ENCODE results near the gene ZP3.
"Not testable (repeated sequence)": the region's sequence is repeated elsewhere in the genome, so short reads cannot be mapped to it uniquely, and the experiment has no call there.

The ZP3 gene

GRCh38 chr7:76423666-76424412 lies 911 bp upstream of the ZP3 start:
- Histone ChIP-seq H3K4me3 (ENCODE audit: low read depth in 1 of 2, low read length in 1 of 2) (no peak overlapping the region), H3K9me3 (no peaks in the 10 kb centered on the region), H3K36me3 (no peaks in the 10 kb centered on the region), H3K27ac (no peak overlapping the region), H3K27me3 (no peaks in the 10 kb centered on the region), H3K4me1 (ENCODE audit: control insufficient read depth in 1 of 2, insufficient read depth in 1 of 2, low read depth in 1 of 2, low read length in 1 of 2) (peaks cover 11 to 13% of the 10 kb centered on the region in 2 experiments)
- TF ChIP-seq, protein P1, sequence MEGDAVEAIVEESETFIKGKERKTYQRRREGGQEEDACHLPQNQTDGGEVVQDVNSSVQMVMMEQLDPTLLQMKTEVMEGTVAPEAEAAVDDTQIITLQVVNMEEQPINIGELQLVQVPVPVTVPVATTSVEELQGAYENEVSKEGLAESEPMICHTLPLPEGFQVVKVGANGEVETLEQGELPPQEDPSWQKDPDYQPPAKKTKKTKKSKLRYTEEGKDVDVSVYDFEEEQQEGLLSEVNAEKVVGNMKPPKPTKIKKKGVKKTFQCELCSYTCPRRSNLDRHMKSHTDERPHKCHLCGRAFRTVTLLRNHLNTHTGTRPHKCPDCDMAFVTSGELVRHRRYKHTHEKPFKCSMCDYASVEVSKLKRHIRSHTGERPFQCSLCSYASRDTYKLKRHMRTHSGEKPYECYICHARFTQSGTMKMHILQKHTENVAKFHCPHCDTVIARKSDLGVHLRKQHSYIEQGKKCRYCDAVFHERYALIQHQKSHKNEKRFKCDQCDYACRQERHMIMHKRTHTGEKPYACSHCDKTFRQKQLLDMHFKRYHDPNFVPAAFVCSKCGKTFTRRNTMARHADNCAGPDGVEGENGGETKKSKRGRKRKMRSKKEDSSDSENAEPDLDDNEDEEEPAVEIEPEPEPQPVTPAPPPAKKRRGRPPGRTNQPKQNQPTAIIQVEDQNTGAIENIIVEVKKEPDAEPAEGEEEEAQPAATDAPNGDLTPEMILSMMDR (IDR thresholded peaks at IDR 0.05): no peak

- H3K4me3 ChIP-seq (ENCODE audit: low read depth in 1 of 2, low read length in 1 of 2): no peak overlapping the region
- no peak overlapping the region for H3K27ac ChIP-seq
- H3K9me3 ChIP-seq: no peaks in the 10 kb centered on the region
- no peaks in the 10 kb centered on the region for H3K27me3 ChIP-seq
- TF ChIP-seq, protein P1 (IDR thresholded peaks at IDR 0.05): no peak
- H3K36me3 ChIP-seq: no peaks in the 10 kb centered on the region
- peaks cover 0 to under 1% of the 10 kb centered on the region in 2 experiments for H3K4me1 ChIP-seq (ENCODE audit: control insufficient read depth in 1 of 2, insufficient read depth in 1 of 2, low read depth in 1 of 2, low read length in 1 of 2)
These were observed 406 bp downstream of the ZP3 start for GRCh38 chr7:76425156-76425555.

DNA sequence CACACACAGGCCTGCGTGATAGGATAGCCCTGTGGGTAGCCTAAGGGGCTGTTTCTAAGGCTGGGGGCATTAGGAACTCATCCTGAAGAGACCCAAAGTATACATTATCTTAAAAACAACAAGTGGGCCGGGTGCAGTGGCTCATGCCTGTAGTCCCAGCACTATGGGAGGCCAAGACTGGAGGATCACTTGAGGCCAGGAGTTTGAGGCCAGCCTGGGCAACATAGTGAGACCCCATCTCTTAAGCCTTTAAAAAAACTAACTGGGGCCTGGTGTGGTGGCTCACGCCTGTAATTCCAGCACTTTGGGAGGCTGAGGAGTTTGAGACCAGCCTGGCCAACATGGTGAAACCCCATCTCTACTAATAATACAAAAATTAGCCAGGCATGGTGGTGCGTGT lies 808 bp downstream of the ZP3 start:
- not testable (repeated sequence) for H3K4me1 ChIP-seq (ENCODE audit: control insufficient read depth in 1 of 2, insufficient read depth in 1 of 2, low read depth in 1 of 2, low read length in 1 of 2); H3K36me3 ChIP-seq; H3K9me3 ChIP-seq; H3K4me3 ChIP-seq (ENCODE audit: low read depth in 1 of 2, low read length in 1 of 2); H3K27ac ChIP-seq; H3K27me3 ChIP-seq

DNA sequence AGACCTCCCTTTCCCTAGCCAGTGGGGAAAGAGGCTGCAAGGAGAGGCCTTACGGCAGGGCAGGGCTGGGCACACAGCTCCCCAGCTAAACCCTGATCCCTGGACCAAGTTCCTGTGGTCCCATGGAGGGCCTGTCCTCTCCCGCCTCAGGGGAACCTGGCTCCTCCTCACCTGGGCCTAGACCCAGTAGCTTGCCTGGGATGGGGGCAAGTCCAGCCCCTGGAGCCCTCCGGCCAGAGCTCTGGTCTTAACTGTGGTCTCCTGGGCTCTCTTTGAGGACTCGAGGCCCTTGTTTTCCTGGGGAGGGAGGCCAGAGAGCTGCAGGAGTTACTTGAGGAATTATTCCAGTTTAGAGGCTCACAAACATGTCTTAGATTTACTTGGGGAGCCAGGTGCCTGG lies 1.5 kb downstream of the ZP3 start:
- TF ChIP-seq, protein P1 (IDR thresholded peaks at IDR 0.05): no peak
- Histone ChIP-seq H3K27me3 (no peaks in the 10 kb centered on the region), H3K4me3 (ENCODE audit: low read depth in 1 of 2, low read length in 1 of 2) (no peak overlapping the region), H3K4me1 (ENCODE audit: control insufficient read depth in 1 of 2, insufficient read depth in 1 of 2, low read depth in 1 of 2, low read length in 1 of 2) (no peaks in the 10 kb centered on the region), H3K27ac (no peak overlapping the region), H3K9me3 (no peaks in the 10 kb centered on the region), H3K36me3 (no peaks in the 10 kb centered on the region)

DNA sequence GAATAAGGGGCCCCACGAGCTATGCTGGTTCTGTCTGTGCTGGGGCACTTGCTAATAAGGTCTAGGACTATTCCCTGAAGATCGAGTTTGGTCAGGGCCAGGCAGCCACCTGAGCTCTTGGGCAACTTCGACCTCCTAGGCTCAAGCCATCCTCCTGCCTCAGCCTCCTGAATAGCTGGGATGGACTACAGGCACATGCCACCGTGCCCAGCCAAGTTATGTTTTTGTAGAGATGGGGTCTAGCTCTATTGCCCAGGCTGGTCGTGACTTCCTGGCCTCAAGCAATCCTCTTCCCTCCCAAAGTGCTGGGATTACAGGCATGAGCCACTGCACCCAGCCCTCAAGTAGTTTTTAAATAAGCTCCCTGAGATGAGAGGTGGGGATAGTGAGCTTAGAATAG lies 2.9 kb downstream of the ZP3 start:
- no peaks in the 10 kb centered on the region for H3K27me3 ChIP-seq
- no peak overlapping the region for H3K4me3 ChIP-seq (ENCODE audit: low read depth in 1 of 2, low read length in 1 of 2)
- no peaks in the 10 kb centered on the region for H3K4me1 ChIP-seq (ENCODE audit: control insufficient read depth in 1 of 2, insufficient read depth in 1 of 2, low read depth in 1 of 2, low read length in 1 of 2)
- TF ChIP-seq, protein P1 (IDR thresholded peaks at IDR 0.05): no peak
- H3K36me3 ChIP-seq: no peaks in the 10 kb centered on the region
- no peaks in the 10 kb centered on the region for H3K9me3 ChIP-seq
- no peak overlapping the region for H3K27ac ChIP-seq

DNA sequence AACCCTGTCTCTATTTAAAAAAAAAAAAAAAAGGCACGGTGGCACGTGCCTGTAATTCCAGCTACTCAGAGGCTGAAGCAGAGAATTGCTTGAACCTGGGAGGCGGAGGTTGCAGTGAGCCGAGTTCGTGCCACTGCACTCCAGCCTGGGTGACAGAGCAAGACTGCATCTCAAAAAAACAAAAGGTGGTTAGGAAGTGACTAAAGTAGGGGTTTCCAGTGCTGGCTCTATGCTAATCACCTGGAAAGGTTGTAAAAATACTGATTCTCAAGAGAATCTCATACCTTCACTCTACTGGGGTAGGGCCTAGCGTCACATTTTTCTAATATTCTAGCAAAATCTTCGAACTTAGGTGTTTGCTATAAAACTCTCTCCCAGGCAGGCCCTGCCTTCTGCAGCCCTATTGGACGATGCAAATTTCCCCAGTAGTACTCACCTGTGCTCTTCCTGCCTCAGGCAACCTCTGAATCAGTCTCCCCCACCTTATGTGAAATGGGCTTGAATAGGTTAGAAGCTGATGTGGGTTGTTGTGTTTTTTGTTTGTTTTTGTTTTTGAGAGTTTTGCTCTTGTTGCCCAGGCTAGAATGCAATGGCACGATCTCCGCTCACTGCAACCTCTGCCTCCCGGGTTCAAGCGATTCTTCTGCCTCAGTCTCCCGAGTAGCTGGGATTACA lies 3.5 kb downstream of the ZP3 start:
- H3K27ac ChIP-seq: no peak overlapping the region
- no peaks in the 10 kb centered on the region for H3K36me3 ChIP-seq
- H3K4me3 ChIP-seq (ENCODE audit: low read depth in 1 of 2, low read length in 1 of 2): no peak overlapping the region
- H3K4me1 ChIP-seq (ENCODE audit: control insufficient read depth in 1 of 2, insufficient read depth in 1 of 2, low read depth in 1 of 2, low read length in 1 of 2): no peaks in the 10 kb centered on the region
- TF ChIP-seq, protein P1 (IDR thresholded peaks at IDR 0.05): no peak
- H3K27me3 ChIP-seq: no peaks in the 10 kb centered on the region
- no peaks in the 10 kb centered on the region for H3K9me3 ChIP-seq

Measured in neutrophil (primary cell).